Left ventricle myocardium inferior (tissue), 1 donor: ENCODE results near the gene NTM. TPM values are rescaled to one million over a fixed set of nuclear protein-coding genes. Genes with fewer than 3 reads are reported as not detected.

Experiments
- DNase-seq: peaks from one replicate; pipeline ENCODE4 v3.0.0-alpha.2; 2020
- H3K27ac ChIP-seq: fragments of 200-600 bp; replicated peaks from 2 replicates; pipeline ENCODE4 v1.8.0; 2021
- H3K27me3 ChIP-seq: fragments of 200-600 bp; 2 replicates; pipeline ENCODE4 v1.8.0; 2021; ENCODE audit warnings: low read depth
- H3K36me3 ChIP-seq: fragments of 200-600 bp; 2 replicates; pipeline ENCODE4 v1.8.0; 2021
- H3K4me1 ChIP-seq: fragments of 200-600 bp; 2 replicates; pipeline ENCODE4 v1.8.0; 2021
- H3K4me3 ChIP-seq: fragments of 200-600 bp; 2 replicates; pipeline ENCODE4 v1.8.0; 2021; ENCODE audit warnings: mild to moderate bottlenecking, moderate library complexity
- H3K9me3 ChIP-seq: fragments of 200-600 bp; replicated peaks from 2 replicates; pipeline ENCODE4 v1.8.0; 2021
- intact Hi-C: fragments of 100-400 bp; cut with micrococcal nuclease; formaldehyde crosslinking; loops from one replicate; pipeline ENCODE4 v1.11.0; 2022
- total RNA-seq: library from RNA; stranded (reverse); fragmentation: NEBNext Ultra II Directional; extraction: Animal tissue kit (Norgen Biotek cat#: 25700); gene quantifications from one replicate; pipeline ENCODE4 v1.2.1, GENCODE V29; 2021
- TF ChIP-seq, protein P1 (sequence below): fragments of 200-600 bp; IDR thresholded peaks from 2 replicates; pipeline ENCODE4 v1.8.0; 2021; ENCODE audit warnings: antibody characterized with exemption, mild to moderate bottlenecking, borderline replicate concordance
- donor health status: DM: no; HTN: yes; CAD: no; lungs with severe emphysema.

The NTM gene
- total RNA-seq, 1 donor from 2014 or later: 1.0 TPM

DNA sequence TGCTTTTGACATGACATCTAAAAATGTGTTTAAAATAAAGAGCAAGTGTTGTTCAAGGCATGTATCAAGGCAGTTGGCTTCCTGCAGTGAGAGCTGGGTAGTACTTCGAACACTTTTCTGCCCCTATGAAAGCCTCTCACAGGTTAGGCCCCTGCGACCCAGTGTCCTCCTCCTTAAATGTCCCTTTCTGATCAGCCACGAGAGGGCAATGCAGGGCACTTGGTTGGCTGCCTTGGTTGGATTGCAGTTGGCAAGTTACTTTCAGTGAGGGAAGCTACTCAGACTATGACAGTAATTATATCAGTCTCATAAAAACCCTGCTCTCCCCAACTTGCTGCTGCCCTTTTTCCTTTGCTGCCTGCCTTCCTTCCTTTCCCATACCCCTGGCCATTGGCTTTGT, 743.8 kb downstream of the NTM start:
- H3K9me3 ChIP-seq: no peaks in the 10 kb centered on the region
- no peak overlapping the region for H3K27ac ChIP-seq
- intact Hi-C loops: no loop called here
- H3K4me1 ChIP-seq: no peaks in the 10 kb centered on the region
- TF ChIP-seq, protein P1, sequence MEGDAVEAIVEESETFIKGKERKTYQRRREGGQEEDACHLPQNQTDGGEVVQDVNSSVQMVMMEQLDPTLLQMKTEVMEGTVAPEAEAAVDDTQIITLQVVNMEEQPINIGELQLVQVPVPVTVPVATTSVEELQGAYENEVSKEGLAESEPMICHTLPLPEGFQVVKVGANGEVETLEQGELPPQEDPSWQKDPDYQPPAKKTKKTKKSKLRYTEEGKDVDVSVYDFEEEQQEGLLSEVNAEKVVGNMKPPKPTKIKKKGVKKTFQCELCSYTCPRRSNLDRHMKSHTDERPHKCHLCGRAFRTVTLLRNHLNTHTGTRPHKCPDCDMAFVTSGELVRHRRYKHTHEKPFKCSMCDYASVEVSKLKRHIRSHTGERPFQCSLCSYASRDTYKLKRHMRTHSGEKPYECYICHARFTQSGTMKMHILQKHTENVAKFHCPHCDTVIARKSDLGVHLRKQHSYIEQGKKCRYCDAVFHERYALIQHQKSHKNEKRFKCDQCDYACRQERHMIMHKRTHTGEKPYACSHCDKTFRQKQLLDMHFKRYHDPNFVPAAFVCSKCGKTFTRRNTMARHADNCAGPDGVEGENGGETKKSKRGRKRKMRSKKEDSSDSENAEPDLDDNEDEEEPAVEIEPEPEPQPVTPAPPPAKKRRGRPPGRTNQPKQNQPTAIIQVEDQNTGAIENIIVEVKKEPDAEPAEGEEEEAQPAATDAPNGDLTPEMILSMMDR: peak; percentile 67
- H3K27me3 ChIP-seq: peaks cover 31% of the 10 kb centered on the region
- no peaks in the 10 kb centered on the region for H3K36me3 ChIP-seq
- no peak for DNase-seq
- no peak overlapping the region for H3K4me3 ChIP-seq

DNA sequence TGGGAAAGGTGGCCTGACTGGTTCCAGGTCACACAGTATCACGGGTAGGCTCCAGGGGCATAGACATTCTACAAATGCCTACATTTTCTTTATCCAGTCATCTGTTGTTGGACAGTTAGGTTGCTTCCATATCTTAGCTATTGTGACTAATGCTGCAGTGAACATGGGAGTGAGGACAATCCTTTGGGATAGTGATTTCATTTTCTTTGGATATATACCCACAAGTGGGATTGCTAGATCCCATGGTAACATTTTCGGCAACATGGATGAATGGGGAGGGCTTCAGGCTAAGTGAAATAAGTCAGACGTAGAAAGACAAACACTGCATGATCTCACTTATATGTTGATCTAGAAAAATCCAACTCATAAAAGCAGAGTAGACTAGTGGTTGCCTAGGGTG, 744.3 kb downstream of the NTM start:
- no peak overlapping the region for H3K27ac ChIP-seq
- no peaks in the 10 kb centered on the region for H3K4me1 ChIP-seq
- H3K36me3 ChIP-seq: no peaks in the 10 kb centered on the region
- peaks cover 25% of the 10 kb centered on the region for H3K27me3 ChIP-seq
- H3K4me3 ChIP-seq: no peak overlapping the region
- no peaks in the 10 kb centered on the region for H3K9me3 ChIP-seq
- intact Hi-C loops: no loop called here
- TF ChIP-seq, protein P1: no peak
- no peak for DNase-seq

DNA sequence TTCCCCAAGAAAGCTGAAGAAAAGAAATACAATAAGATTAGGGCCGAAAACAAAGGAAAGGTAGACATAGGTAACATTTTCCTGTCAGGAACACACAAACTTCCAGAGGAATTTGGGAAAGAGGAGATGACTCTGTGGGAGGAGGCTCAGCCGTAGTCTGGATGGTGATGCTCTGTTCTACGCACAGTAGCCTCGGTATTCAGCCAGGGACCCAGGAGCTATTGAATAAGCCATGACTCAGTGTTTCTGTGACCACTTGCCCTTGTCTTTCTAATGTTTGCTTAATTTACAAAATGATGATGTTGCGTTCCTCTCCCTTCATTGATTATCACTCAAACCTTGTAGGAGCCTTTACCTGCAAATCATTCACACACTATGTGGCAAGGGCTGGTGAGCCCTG, 745.0 kb downstream of the NTM start:
- no peaks in the 10 kb centered on the region for H3K36me3 ChIP-seq
- H3K9me3 ChIP-seq: no peaks in the 10 kb centered on the region
- TF ChIP-seq, protein P1: no peak
- no peak overlapping the region for H3K4me3 ChIP-seq
- H3K4me1 ChIP-seq: no peaks in the 10 kb centered on the region
- intact Hi-C loops: no loop called here
- no peak overlapping the region for H3K27ac ChIP-seq
- no peak for DNase-seq
- peaks cover 26% of the 10 kb centered on the region for H3K27me3 ChIP-seq

DNA sequence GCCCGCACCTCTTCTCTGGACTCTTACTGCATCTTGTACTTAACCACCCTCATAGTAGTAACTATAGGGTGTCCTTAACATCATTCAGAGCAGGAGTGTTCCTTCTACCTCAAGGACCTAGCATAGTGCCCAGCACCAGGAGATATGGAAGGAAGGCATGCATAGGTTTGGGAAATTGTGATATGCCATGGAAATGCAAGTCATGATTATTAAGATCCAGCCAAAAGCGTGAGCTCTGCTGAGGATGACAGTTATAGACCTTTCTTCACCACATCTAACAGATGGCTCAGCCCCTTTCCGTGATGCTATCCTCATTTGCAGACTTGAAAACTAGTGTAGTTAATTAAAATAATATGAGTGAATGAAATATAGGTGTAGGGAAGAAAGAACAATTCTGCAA, 746.1 kb downstream of the NTM start:
- H3K36me3 ChIP-seq: no peaks in the 10 kb centered on the region
- intact Hi-C loops: no loop called here
- no peak overlapping the region for H3K27ac ChIP-seq
- H3K27me3 ChIP-seq: peaks cover 28% of the 10 kb centered on the region
- no peaks in the 10 kb centered on the region for H3K9me3 ChIP-seq
- no peak for DNase-seq
- H3K4me3 ChIP-seq: no peak overlapping the region
- no peaks in the 10 kb centered on the region for H3K4me1 ChIP-seq
- TF ChIP-seq, protein P1: no peak

DNA sequence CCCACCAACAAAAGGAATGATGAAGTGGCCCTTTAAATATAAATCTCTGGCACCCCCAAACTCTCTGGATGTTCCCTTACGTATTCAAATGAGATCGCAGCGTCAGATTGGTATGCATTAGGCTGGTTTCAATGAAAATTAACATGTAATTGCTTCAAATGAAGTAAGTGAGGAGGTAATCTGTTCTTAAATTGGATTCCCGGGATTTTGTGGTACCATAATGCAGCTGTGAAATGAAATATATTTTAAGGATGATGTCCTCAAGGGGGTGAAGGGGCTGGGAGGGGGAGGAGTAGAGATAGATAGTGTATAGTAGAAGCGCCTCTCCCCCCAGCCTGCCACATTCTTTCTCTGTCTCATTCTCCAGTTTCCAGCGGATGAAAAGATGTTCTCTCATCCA, 748.2 kb downstream of the NTM start:
- intact Hi-C loops: no loop called here
- no peaks in the 10 kb centered on the region for H3K9me3 ChIP-seq

More for the DNA sequence above, 748.2 kb downstream of the NTM start:
- no peaks in the 10 kb centered on the region for H3K36me3 ChIP-seq
- H3K4me3 ChIP-seq: no peak overlapping the region
- peaks cover 46% of the 10 kb centered on the region for H3K27me3 ChIP-seq
- no peak for DNase-seq
- TF ChIP-seq, protein P1: no peak
- H3K27ac ChIP-seq: no peak overlapping the region
- no peaks in the 10 kb centered on the region for H3K4me1 ChIP-seq
